K562 (cell line): ENCODE measurements around the gene OR7C1. TPM values are rescaled to one million over a fixed set of nuclear protein-coding genes. Genes with fewer than 3 reads are reported as not detected.
A peak's percentile ranks its signal among the peaks of the same experiment; 100 is the strongest.

Source experiments
- DPF2 ChIP-seq: fragments of 450-650 bp; IDR thresholded peaks from 2 replicates; pipeline ENCODE4 v1.6.1; 2016
- ERF ChIP-seq: fragments of 450-650 bp; formaldehyde crosslinking; IDR thresholded peaks from 2 replicates; pipeline ENCODE4 v1.4.0; 2020; ENCODE audit warnings: mild to moderate bottlenecking, mixed read lengths
- FOXJ2 ChIP-seq: fragments of 200-800 bp; sonication (Bioruptor generic); IDR thresholded peaks from 2 replicates; pipeline ENCODE4 v1.6.1; 2016; ENCODE audit warnings: missing genetic modification characterization, missing compliant biosample characterization
- GATA2 ChIP-seq: sonication (generic); formaldehyde crosslinking; IDR thresholded peaks from 2 replicates; pipeline ENCODE4 v1.4.0; 2020; ENCODE audit warnings: mild to moderate bottlenecking, missing genetic modification reagents
- KDM1A ChIP-seq, 2 experiments: fragments of 450-650 bp; IDR thresholded peaks; 2 replicates each; pipeline ENCODE4 v1.6.1; 2016; ENCODE audit warnings: mild to moderate bottlenecking in 2 of 2
- PKNOX1 ChIP-seq: fragments of 450-650 bp; IDR thresholded peaks from 2 replicates; pipeline ENCODE4 v1.6.1; 2016
- SMARCB1 ChIP-seq: IDR thresholded peaks from 2 replicates; pipeline ENCODE4 v1.6.1; 2011; ENCODE audit warnings: improper control_type of control experiment, low read depth; ENCODE audit not compliant: insufficient read length
- TFE3 ChIP-seq: fragments of 450-650 bp; formaldehyde crosslinking; IDR thresholded peaks from 2 replicates; pipeline ENCODE4 v1.4.0; 2020; ENCODE audit warnings: mild to moderate bottlenecking, mixed read lengths
- THAP7 ChIP-seq: fragments of 250-450 bp; sonication (Bioruptor Pico); IDR thresholded peaks from 2 replicates; pipeline ENCODE4 v1.5.0; 2021
- ZBTB40 ChIP-seq, 2 experiments: fragments of 450-650 bp in 1 of 2; sonication (generic) in 1 of 2; formaldehyde crosslinking in 1 of 2; IDR thresholded peaks; 2 replicates each; pipeline versions ENCODE4 v1.7.1 to v1.9.0; 2016 to 2022; ENCODE audit warnings: inconsistent platforms in 1 of 2, mild to moderate bottlenecking in 1 of 2, missing genetic modification reagents in 1 of 2
- ZNF639 ChIP-seq, 2 experiments: fragments of 200-800 bp in 1 of 2; sonication (Bioruptor generic) in 1 of 2; sonication (generic) in 1 of 2; formaldehyde crosslinking in 1 of 2; IDR thresholded peaks in 1 of 2; conservative IDR thresholded peaks in 1 of 2; 2 replicates each; pipeline versions ENCODE4 v1.5.0 to v1.6.1; 2016 to 2020; ENCODE audit warnings: missing compliant biosample characterization in 1 of 2, missing genetic modification characterization in 1 of 2, missing genetic modification reagents in 1 of 2
- polyA plus RNA-seq, 8 experiments: library from polyadenylated mRNA; depleted of rRNA in 4 of 8; stranded (reverse) in 5 of 8; unstranded in 3 of 8; fragments of >200 nt; fragmentation: Nextera tagmentation in 2 of 8; fragmentation: Illumina TruSeq in 1 of 8; extraction: Ambion mirVana in 2 of 8; extraction: Trizol in 1 of 8; gene quantifications; 2 replicates each; pipeline versions ENCODE4 v1.2.1 to v1.2.3, GENCODE V29; 2011 to 2014; ENCODE audit warnings: inconsistent platforms in 1 of 8, missing spikeins in 1 of 8
- total RNA-seq, 7 experiments: library from RNA; depleted of rRNA in 6 of 7; stranded (reverse); fragments of >200 nt in 6 of 7; fragmentation: Illumina TruSeq in 2 of 7; extraction: Trizol in 2 of 7; gene quantifications; 2 replicates each; pipeline versions ENCODE4 v1.2.1 to v1.2.3, GENCODE V29; 2011 to 2021; ENCODE audit warnings: low replicate concordance in 1 of 7

Gene OR7C1
- total and polyA plus RNA-seq, 9 of the 15 experiments (the other 6 are each of a cell fraction or from before 2014, with no cell fraction given) = 0.01 to 0.18 (median 0.10) TPM; not detected in 1

GRCh38 chr19:14782626-14783409 lies 52.2 kb downstream of the OR7C1 start (continued):
- TF ChIP-seq ZNF639 (CRISPR knock-in tag; conservative IDR thresholded peaks at IDR 0.05 in 1 of 2, IDR thresholded peaks at IDR 0.05 in 1 of 2) (no peak), ERF (CRISPR knock-in tag) (no peak), FOXJ2 (tag) (no peak), PKNOX1 (peak; percentile 11; the same call in 1 of the 2 replicates), THAP7 (CRISPR knock-in tag) (no peak), TFE3 (CRISPR knock-in tag) (no peak), GATA2 (peak; percentile 16; the same call in 1 of the 2 replicates), ZBTB40 (IDR thresholded peaks at IDR 0.05) (0 out of 2 replicates have a peak, but pooled peaks have one; percentile 23), ZBTB40 (CRISPR knock-in tag; IDR thresholded peaks at IDR 0.05) (no peak), KDM1A (IDR thresholded peaks at IDR 0.05) (0 out of 4 replicates have a peak, but pooled peaks of 1 of the 2 experiments have one; percentile 14), DPF2 (0 out of 2 replicates have a peak, but pooled peaks have one; percentile 27), SMARCB1 (no peak)
